ENCODE data around the gene MACROD1. TPM values are rescaled to one million over a fixed set of nuclear protein-coding genes. Genes with fewer than 3 reads are reported as not detected.

The MACROD1 gene
- total and polyA plus RNA-seq, 10 of the 15 experiments (the other 5 are each of a cell fraction or from before 2014, with no cell fraction given) = 1.2 to 22.7 (median 11.3) TPM; not detected in 1

DNA sequence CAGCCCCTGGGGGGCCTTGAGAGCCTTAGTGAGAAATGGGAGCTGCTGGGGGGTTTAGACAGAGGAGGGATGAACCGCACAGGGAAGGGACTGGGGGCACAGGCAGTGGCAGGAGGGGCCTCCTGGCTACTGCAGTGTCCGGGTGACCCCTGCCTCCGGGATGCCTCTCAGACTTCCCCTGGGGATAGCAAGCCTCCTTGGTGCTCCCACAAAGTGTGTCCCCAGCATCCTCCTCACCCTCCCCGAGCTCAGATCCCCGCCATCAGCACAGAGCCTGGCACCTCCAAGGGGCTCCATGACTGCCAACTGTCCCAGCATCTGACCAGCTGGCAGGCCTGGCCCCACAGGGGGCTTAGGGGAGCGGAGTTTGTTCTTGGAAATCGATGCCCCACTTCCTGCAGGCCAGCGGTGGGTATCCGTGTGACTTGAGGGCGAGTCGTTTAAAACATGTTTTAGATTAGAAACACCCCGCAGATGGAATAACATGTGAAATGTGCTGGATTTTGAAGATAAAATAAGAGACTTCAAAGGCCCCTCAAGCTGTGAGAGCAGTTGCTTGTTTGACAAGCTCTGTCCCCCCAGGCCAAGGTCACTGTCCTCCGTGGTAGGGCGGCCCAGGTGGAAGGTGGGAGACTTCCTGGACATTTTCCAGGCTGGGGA, 143.7 kb downstream of the MACROD1 start:
- ChIA-PET POLR2A (interaction anchor here (0.6 kb wide), 1 partner anchor 33 kb away, joined by 4 read pairs; no protein-coding TSS in a partner anchor), CTCF (no interaction called here), RAD21 (ENCODE audit: unreplicated experiment) (no interaction called here), SMC1A (ENCODE audit: uncharacterized antibody, unreplicated experiment) (no interaction called here)
- no peak overlapping the region for H3K4me3 ChIP-seq
- no peak overlapping the region for H2AFZ ChIP-seq (ENCODE audit: control insufficient read depth, low read depth, low read length)
- H4K20me1 ChIP-seq (ENCODE audit: control insufficient read depth, insufficient read depth) = no peaks in the 10 kb centered on the region
- intact Hi-C loops (cut with micrococcal nuclease; ENCODE audit: unreplicated experiment) = no loop called here
- H3K4me2 ChIP-seq (ENCODE audit: control insufficient read depth, insufficient read depth) = no peak overlapping the region
- BruUV-seq (replicated peaks) = no TSS peak
- H3K36me3 ChIP-seq (ENCODE audit: control insufficient read depth in 2 of 2, insufficient read depth in 2 of 2, low read length in 1 of 2) = no peaks in the 10 kb centered on the region
- ATAC-seq (no peak), FAIRE-seq (no peak), DNase-seq (ENCODE audit: low read depth, low spot score) (no peak)
- H3K27ac ChIP-seq (ENCODE audit: control insufficient read depth, insufficient read depth) = no peak overlapping the region
- no peaks in the 10 kb centered on the region for H3K9me3 ChIP-seq (replicated peaks; ENCODE audit: control insufficient read depth, insufficient read depth, low read length)
- H3K79me2 ChIP-seq (ENCODE audit: control insufficient read depth, insufficient read depth, low read length) = no peaks in the 10 kb centered on the region
- H3K27me3 ChIP-seq (replicated peaks in 1 of 2; ENCODE audit: control insufficient read depth in 2 of 2, insufficient read depth in 2 of 2, low read length in 1 of 2) = no peaks in the 10 kb centered on the region; a peak in 1 of 4 replicates
- in situ Hi-C loops (cut with MboI) = no loop called here
- H3K9ac ChIP-seq (ENCODE audit: control insufficient read depth, insufficient read depth, low read length) = no peak overlapping the region
- no peaks in the 10 kb centered on the region for H3K4me1 ChIP-seq (ENCODE audit: control insufficient read depth, insufficient read depth, low read length)
- WGBS (ENCODE audit: insufficient coverage, insufficient replicate concordance, low lambda C conversion rate, missing lambda C conversion rate) = 46% methylated on average over 13 of the region's 14 CpGs
- no peak for TF ChIP-seq ESRRA (IDR thresholded peaks at IDR 0.05; ENCODE audit: low read length)
- TF ChIP-seq, protein P1, sequence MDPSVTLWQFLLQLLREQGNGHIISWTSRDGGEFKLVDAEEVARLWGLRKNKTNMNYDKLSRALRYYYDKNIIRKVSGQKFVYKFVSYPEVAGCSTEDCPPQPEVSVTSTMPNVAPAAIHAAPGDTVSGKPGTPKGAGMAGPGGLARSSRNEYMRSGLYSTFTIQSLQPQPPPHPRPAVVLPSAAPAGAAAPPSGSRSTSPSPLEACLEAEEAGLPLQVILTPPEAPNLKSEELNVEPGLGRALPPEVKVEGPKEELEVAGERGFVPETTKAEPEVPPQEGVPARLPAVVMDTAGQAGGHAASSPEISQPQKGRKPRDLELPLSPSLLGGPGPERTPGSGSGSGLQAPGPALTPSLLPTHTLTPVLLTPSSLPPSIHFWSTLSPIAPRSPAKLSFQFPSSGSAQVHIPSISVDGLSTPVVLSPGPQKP (IDR thresholded peaks at IDR 0.05; ENCODE audit: low read depth, low read length) = no peak
- no peak for TF ChIP-seq POU2F2 (IDR thresholded peaks at IDR 0.05; ENCODE audit: borderline replicate concordance, low read depth, low read length)
- no peak for TF ChIP-seq SIX5 (IDR thresholded peaks at IDR 0.05; ENCODE audit: low read depth, low read length, severe bottlenecking)
- TF ChIP-seq ZNF274 (IDR thresholded peaks at IDR 0.05; ENCODE audit: insufficient read depth, insufficient read length) = no peak
- TF ChIP-seq IRF4 (IDR thresholded peaks at IDR 0.05; ENCODE audit: low read depth, low read length) = no peak
- no peak for TF ChIP-seq SMAD5 (IDR thresholded peaks at IDR 0.05; ENCODE audit: low read depth)
- TF ChIP-seq STAT3 (IDR thresholded peaks at IDR 0.05; ENCODE audit: low read depth, low read length) = no peak
- no peak for TF ChIP-seq TCF12 (IDR thresholded peaks at IDR 0.05; ENCODE audit: low read depth, low read length)
- TF ChIP-seq, protein P2, sequence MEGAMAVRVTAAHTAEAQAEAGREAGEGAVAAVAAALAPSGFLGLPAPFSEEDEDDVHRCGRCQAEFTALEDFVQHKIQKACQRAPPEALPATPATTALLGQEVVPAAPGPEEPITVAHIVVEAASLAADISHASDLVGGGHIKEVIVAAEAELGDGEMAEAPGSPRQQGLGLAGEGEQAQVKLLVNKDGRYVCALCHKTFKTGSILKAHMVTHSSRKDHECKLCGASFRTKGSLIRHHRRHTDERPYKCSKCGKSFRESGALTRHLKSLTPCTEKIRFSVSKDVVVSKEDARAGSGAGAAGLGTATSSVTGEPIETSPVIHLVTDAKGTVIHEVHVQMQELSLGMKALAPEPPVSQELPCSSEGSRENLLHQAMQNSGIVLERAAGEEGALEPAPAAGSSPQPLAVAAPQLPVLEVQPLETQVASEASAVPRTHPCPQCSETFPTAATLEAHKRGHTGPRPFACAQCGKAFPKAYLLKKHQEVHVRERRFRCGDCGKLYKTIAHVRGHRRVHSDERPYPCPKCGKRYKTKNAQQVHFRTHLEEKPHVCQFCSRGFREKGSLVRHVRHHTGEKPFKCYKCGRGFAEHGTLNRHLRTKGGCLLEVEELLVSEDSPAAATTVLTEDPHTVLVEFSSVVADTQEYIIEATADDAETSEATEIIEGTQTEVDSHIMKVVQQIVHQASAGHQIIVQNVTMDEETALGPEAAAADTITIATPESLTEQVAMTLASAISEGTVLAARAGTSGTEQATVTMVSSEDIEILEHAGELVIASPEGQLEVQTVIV (IDR thresholded peaks at IDR 0.05; ENCODE audit: borderline replicate concordance, partially characterized antibody) = no peak
- TF ChIP-seq NRF1 (conservative IDR thresholded peaks at IDR 0.05; ENCODE audit: low read depth, low read length) = no peak
- no peak for TF ChIP-seq CBX5 (IDR thresholded peaks at IDR 0.05; ENCODE audit: low read depth)
- TF ChIP-seq, protein P3, sequence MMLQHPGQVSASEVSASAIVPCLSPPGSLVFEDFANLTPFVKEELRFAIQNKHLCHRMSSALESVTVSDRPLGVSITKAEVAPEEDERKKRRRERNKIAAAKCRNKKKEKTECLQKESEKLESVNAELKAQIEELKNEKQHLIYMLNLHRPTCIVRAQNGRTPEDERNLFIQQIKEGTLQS (IDR thresholded peaks at IDR 0.05; ENCODE audit: borderline replicate concordance, extremely low read depth, low read depth, low read length) = no peak
- TF ChIP-seq, protein P4, sequence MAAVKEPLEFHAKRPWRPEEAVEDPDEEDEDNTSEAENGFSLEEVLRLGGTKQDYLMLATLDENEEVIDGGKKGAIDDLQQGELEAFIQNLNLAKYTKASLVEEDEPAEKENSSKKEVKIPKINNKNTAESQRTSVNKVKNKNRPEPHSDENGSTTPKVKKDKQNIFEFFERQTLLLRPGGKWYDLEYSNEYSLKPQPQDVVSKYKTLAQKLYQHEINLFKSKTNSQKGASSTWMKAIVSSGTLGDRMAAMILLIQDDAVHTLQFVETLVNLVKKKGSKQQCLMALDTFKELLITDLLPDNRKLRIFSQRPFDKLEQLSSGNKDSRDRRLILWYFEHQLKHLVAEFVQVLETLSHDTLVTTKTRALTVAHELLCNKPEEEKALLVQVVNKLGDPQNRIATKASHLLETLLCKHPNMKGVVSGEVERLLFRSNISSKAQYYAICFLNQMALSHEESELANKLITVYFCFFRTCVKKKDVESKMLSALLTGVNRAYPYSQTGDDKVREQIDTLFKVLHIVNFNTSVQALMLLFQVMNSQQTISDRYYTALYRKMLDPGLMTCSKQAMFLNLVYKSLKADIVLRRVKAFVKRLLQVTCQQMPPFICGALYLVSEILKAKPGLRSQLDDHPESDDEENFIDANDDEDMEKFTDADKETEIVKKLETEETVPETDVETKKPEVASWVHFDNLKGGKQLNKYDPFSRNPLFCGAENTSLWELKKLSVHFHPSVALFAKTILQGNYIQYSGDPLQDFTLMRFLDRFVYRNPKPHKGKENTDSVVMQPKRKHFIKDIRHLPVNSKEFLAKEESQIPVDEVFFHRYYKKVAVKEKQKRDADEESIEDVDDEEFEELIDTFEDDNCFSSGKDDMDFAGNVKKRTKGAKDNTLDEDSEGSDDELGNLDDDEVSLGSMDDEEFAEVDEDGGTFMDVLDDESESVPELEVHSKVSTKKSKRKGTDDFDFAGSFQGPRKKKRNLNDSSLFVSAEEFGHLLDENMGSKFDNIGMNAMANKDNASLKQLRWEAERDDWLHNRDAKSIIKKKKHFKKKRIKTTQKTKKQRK (IDR thresholded peaks at IDR 0.05; ENCODE audit: low read depth, low read length) = no peak

All from GM12878 (cell line).